Measurements from ENCODE around the gene LRRC52.

Gene LRRC52

DNA sequence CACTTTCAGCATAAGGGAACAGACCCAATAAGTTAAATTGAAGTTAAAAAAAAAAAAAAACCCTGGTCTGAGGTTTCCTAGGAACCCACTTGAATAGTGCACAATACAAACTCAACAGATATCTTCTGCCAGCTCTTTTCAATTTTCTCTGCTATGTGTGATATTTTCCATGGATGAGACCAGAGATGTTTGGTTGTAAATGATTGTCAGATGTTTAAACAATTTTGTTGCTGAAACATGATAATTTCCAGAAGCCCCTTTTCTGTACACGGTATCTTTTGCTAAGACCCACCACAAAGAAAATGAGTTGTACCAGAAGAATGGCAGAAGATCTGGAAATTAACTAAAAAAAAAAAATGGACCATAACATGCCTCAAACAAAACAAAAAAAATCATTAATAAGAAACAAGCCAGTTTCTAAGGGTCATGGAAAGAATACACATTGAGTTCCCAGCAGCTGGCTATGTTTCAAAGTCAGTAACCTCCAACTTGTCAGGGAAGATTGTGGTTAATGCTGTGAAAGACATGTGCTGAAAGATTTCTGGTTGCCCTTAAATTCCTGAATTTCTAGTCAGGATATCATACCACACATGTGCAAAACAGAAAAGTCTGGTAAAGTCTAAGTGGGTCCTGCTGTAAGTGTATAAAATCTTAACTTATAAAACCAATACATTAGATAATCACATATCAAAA, 51.6 kb downstream of the LRRC52 start:
- TF ChIP-seq EGR1 (IDR thresholded peaks at IDR 0.05) = no peak
- TF ChIP-seq, protein P1, sequence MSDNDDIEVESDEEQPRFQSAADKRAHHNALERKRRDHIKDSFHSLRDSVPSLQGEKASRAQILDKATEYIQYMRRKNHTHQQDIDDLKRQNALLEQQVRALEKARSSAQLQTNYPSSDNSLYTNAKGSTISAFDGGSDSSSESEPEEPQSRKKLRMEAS (IDR thresholded peaks at IDR 0.05) = no peak
- TF ChIP-seq EP300 (IDR thresholded peaks at IDR 0.05; ENCODE audit: borderline replicate concordance) = no peak
- no peak for TF ChIP-seq ZBTB7A (IDR thresholded peaks at IDR 0.05; ENCODE audit: low read depth)
- TF ChIP-seq NFIC (IDR thresholded peaks at IDR 0.05) = no peak
- TF ChIP-seq, protein P2, sequence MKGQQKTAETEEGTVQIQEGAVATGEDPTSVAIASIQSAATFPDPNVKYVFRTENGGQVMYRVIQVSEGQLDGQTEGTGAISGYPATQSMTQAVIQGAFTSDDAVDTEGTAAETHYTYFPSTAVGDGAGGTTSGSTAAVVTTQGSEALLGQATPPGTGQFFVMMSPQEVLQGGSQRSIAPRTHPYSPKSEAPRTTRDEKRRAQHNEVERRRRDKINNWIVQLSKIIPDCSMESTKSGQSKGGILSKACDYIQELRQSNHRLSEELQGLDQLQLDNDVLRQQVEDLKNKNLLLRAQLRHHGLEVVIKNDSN (IDR thresholded peaks at IDR 0.05) = no peak
- TF ChIP-seq YY1 (IDR thresholded peaks at IDR 0.05; ENCODE audit: low read depth) = no peak
- TF ChIP-seq TAF1 (IDR thresholded peaks at IDR 0.05; ENCODE audit: low read depth) = no peak
- TF ChIP-seq TEAD4 (IDR thresholded peaks at IDR 0.05) = no peak
- no peak for TF ChIP-seq CREB1 (IDR thresholded peaks at IDR 0.05; ENCODE audit: low read depth)
- TF ChIP-seq RAD21 (IDR thresholded peaks at IDR 0.05; ENCODE audit: low read depth) = no peak
- TF ChIP-seq, protein P3, sequence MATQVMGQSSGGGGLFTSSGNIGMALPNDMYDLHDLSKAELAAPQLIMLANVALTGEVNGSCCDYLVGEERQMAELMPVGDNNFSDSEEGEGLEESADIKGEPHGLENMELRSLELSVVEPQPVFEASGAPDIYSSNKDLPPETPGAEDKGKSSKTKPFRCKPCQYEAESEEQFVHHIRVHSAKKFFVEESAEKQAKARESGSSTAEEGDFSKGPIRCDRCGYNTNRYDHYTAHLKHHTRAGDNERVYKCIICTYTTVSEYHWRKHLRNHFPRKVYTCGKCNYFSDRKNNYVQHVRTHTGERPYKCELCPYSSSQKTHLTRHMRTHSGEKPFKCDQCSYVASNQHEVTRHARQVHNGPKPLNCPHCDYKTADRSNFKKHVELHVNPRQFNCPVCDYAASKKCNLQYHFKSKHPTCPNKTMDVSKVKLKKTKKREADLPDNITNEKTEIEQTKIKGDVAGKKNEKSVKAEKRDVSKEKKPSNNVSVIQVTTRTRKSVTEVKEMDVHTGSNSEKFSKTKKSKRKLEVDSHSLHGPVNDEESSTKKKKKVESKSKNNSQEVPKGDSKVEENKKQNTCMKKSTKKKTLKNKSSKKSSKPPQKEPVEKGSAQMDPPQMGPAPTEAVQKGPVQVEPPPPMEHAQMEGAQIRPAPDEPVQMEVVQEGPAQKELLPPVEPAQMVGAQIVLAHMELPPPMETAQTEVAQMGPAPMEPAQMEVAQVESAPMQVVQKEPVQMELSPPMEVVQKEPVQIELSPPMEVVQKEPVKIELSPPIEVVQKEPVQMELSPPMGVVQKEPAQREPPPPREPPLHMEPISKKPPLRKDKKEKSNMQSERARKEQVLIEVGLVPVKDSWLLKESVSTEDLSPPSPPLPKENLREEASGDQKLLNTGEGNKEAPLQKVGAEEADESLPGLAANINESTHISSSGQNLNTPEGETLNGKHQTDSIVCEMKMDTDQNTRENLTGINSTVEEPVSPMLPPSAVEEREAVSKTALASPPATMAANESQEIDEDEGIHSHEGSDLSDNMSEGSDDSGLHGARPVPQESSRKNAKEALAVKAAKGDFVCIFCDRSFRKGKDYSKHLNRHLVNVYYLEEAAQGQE (IDR thresholded peaks at IDR 0.05; ENCODE audit: low read depth) = no peak
- no peak for TF ChIP-seq FOXM1 (IDR thresholded peaks at IDR 0.05; ENCODE audit: borderline replicate concordance, low read depth)

DNA sequence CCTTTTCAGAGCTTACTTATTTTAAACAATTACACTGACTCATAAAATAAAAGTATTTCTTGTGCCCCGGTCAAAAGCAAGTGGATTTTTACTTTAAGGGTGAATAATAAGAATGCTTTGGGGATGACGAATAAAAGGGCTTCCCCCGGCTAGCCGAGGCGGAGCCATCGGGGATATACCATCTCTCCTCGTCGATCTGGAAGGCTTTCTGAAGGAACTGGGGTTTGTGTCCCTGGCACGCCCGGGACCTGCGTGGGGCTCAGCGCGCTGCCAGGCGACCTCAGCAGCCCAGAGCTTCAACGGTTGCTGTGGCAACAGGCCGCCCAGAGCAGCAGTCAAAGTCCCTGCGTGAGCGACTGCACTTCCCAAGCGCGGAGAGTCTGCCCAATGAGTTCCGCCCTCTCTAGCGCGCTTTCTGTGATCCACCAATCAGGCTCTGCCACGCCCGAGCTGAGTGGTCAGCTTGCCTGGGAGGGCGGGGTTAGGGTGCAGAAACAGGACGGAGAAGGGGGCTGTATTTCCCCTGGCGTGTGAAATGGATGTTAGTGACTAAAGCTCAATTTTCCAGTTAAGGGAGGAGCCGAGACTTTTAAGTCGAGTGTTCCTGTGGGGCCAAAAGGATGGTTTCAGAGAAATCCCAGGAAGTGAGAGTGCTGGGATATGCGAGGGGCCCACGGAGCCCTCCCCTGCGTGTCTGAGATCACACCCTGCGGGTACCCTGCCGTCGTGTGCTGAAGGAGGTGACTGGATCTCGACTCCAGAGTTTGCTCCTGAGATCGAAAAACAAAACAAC, 54.3 kb downstream of the LRRC52 start:
- TF ChIP-seq, protein P1 (IDR thresholded peaks at IDR 0.05) = peak; percentile 68; the same call in 1 of the 2 replicates
- TF ChIP-seq EGR1 (IDR thresholded peaks at IDR 0.05) = peak; percentile 99
- no peak for TF ChIP-seq CEBPB (IDR thresholded peaks at IDR 0.05)
- 0 out of 2 replicates have a peak, but pooled peaks have one; percentile 45 for TF ChIP-seq CREB1 (IDR thresholded peaks at IDR 0.05; ENCODE audit: low read depth)
- TF ChIP-seq, protein P3 (IDR thresholded peaks at IDR 0.05; ENCODE audit: low read depth) = no peak

DNA sequence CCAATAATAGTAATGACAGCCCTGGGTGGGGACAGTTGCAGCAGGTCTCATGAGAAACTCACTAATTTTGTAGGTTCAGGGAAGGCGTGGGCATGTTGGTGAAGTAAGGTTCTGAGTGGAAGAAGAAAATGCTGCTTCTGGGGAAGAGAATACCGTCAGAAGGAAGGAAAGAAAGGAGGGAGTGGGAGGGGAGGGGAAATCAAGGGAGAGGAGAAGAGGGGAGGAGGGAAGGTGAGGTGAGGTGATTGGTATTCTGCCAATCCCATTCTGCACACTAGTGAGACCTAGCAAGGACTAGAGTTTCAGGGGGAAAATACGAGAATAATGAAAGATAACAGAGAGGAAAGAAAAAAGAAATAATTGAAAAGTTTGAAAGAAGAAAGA, 54.9 kb downstream of the LRRC52 start:
- TF ChIP-seq, protein P2 (IDR thresholded peaks at IDR 0.05) = no peak
- TF ChIP-seq CEBPB (IDR thresholded peaks at IDR 0.05) = no peak
- TF ChIP-seq TCF12 (IDR thresholded peaks at IDR 0.05; ENCODE audit: low read depth) = no peak
- TF ChIP-seq FOXM1 (IDR thresholded peaks at IDR 0.05; ENCODE audit: borderline replicate concordance, low read depth) = no peak
- TF ChIP-seq TAF1 (IDR thresholded peaks at IDR 0.05; ENCODE audit: low read depth) = no peak
- TF ChIP-seq ZBTB7A (IDR thresholded peaks at IDR 0.05; ENCODE audit: low read depth) = no peak; the same call in 1 of the 2 replicates
- no peak for TF ChIP-seq CREB1 (IDR thresholded peaks at IDR 0.05; ENCODE audit: low read depth)
- TF ChIP-seq YY1 (IDR thresholded peaks at IDR 0.05; ENCODE audit: low read depth) = no peak

DNA sequence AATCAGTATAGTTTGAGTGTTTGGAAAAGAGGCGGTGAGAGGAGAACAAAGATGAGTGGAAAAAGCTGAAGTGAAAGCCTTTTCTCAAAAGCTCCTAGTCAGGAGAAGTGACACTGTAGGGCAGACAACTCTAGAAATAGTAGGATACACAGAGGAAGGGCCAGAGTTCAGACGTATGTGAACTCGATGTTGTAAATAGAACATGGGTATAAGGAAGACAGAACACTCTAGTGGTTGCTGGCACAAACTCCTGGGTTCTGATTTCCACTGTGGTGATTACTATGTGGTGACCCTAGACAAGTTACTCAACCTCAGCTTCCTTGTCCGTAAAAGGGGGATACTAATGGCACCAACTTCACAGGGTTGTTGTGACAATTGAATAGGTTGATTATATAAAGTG, 57.0 kb downstream of the LRRC52 start:
- no peak for TF ChIP-seq YY1 (IDR thresholded peaks at IDR 0.05; ENCODE audit: low read depth)
- no peak for TF ChIP-seq TEAD4 (IDR thresholded peaks at IDR 0.05)
- TF ChIP-seq ZBTB7A (IDR thresholded peaks at IDR 0.05; ENCODE audit: low read depth) = no peak
- no peak for TF ChIP-seq NFIC (IDR thresholded peaks at IDR 0.05)
- no peak for TF ChIP-seq EP300 (IDR thresholded peaks at IDR 0.05; ENCODE audit: borderline replicate concordance)
- TF ChIP-seq, protein P2 (IDR thresholded peaks at IDR 0.05) = no peak
- TF ChIP-seq TCF12 (IDR thresholded peaks at IDR 0.05; ENCODE audit: low read depth) = no peak
- TF ChIP-seq RAD21 (IDR thresholded peaks at IDR 0.05; ENCODE audit: low read depth) = no peak

DNA sequence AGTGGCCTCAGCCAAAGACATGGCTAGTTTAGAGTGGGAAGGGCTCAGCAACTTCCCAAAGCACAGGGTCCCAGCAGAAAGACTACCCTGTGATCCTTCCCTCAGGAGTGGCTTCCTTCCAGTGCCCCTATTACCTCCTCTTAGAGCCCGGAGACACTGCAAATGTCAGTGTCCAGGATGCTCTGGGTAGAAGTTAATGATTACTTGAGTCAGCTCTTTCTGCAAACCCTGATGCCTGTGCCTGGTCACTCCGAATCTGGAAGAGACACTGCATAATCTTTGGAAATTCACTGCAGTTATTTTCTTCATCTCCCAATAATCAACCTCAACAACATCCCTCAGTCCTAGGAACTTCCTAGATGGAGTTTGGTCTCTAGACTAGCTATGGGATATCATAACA, 60.0 kb downstream of the LRRC52 start:
- TF ChIP-seq, protein P1 (IDR thresholded peaks at IDR 0.05) = no peak
- TF ChIP-seq TEAD4 (IDR thresholded peaks at IDR 0.05) (no peak), YY1 (IDR thresholded peaks at IDR 0.05; ENCODE audit: low read depth) (no peak), CEBPB (IDR thresholded peaks at IDR 0.05) (no peak), CREB1 (IDR thresholded peaks at IDR 0.05; ENCODE audit: low read depth) (no peak), EP300 (IDR thresholded peaks at IDR 0.05; ENCODE audit: borderline replicate concordance) (no peak), TCF12 (IDR thresholded peaks at IDR 0.05; ENCODE audit: low read depth) (no peak), RAD21 (IDR thresholded peaks at IDR 0.05; ENCODE audit: low read depth) (no peak), NFIC (IDR thresholded peaks at IDR 0.05) (no peak), EGR1 (IDR thresholded peaks at IDR 0.05) (no peak), TAF1 (IDR thresholded peaks at IDR 0.05; ENCODE audit: low read depth) (no peak), ZBTB7A (IDR thresholded peaks at IDR 0.05; ENCODE audit: low read depth) (no peak), FOXM1 (IDR thresholded peaks at IDR 0.05; ENCODE audit: borderline replicate concordance, low read depth) (no peak)
- TF ChIP-seq, protein P2 (IDR thresholded peaks at IDR 0.05) = no peak
- TF ChIP-seq, protein P3 (IDR thresholded peaks at IDR 0.05; ENCODE audit: low read depth) = no peak
